HepG2 (cell line): ENCODE data around the gene FANCG. TPM values are rescaled to one million over a fixed set of nuclear protein-coding genes. Genes with fewer than 3 reads are reported as not detected.

Experiments
- BORCS8-MEF2B ChIP-seq: sonication (generic); formaldehyde crosslinking; IDR thresholded peaks from 2 replicates; pipeline ENCODE4 v1.8.0; 2022; ENCODE audit warnings: mild to moderate bottlenecking, missing genetic modification reagents
- HDAC6 ChIP-seq: fragments of 200-600 bp; sonication (generic); IDR thresholded peaks from 2 replicates; pipeline ENCODE4 v1.7.0; 2017; ENCODE audit warnings: mild to moderate bottlenecking, antibody characterized with exemption, low read length, low read depth
- KLF12 ChIP-seq: sonication (generic); formaldehyde crosslinking; IDR thresholded peaks from 2 replicates; pipeline ENCODE4 v1.4.0; 2020; ENCODE audit warnings: missing genetic modification reagents, borderline replicate concordance
- MEF2D ChIP-seq: sonication (generic); formaldehyde crosslinking; IDR thresholded peaks from 2 replicates; pipeline ENCODE4 v1.5.1; 2020; ENCODE audit warnings: mild to moderate bottlenecking, missing genetic modification reagents
- SYNCRIP ChIP-seq: fragments of 200-400 bp; formaldehyde crosslinking; IDR thresholded peaks from 2 replicates; pipeline ENCODE4 v1.6.1; 2018; ENCODE audit warnings: mild to moderate bottlenecking, low read depth, low read length; ENCODE audit not compliant: insufficient read depth
- TBX2 ChIP-seq: sonication (generic); formaldehyde crosslinking; IDR thresholded peaks from 2 replicates; pipeline ENCODE4 v1.5.0; 2020; ENCODE audit warnings: missing genetic modification reagents, mild to moderate bottlenecking, borderline replicate concordance
- ZC3H13 ChIP-seq: sonication (generic); formaldehyde crosslinking; IDR thresholded peaks from 2 replicates; pipeline ENCODE4 v1.8.1; 2023; ENCODE audit warnings: mild to moderate bottlenecking, missing genetic modification reagents, moderate library complexity
- ZNF17 ChIP-seq: sonication (generic); formaldehyde crosslinking; IDR thresholded peaks from 2 replicates; pipeline ENCODE4 v1.5.0; 2020; ENCODE audit warnings: mild to moderate bottlenecking, missing genetic modification reagents
- ZNF564 ChIP-seq: sonication (generic); formaldehyde crosslinking; IDR thresholded peaks from 2 replicates; pipeline ENCODE4 v1.8.1; 2023; ENCODE audit warnings: mild to moderate bottlenecking, missing genetic modification reagents
- ZNF614 ChIP-seq: IDR thresholded peaks from 2 replicates; pipeline ENCODE4 v1.6.1; 2018; ENCODE audit warnings: missing biosample characterization, missing genetic modification reagents, inconsistent platforms, borderline replicate concordance
- polyA plus RNA-seq, 8 experiments: library from polyadenylated mRNA; depleted of rRNA in 3 of 8; stranded (reverse) in 7 of 8; unstranded in 1 of 8; fragments of >200 nt; fragmentation: Illumina TruSeq in 4 of 8; extraction: Trizol in 4 of 8; gene quantifications; 2 replicates each; pipeline versions ENCODE4 v1.2.1 to v1.2.3, GENCODE V29; 2011 to 2016; ENCODE audit warnings: low read depth in 4 of 8, missing spikeins in 1 of 8, mixed read lengths in 1 of 8; ENCODE audit not compliant: insufficient read depth in 1 of 8
- total RNA-seq, 5 experiments: library from RNA; depleted of rRNA; stranded (reverse); fragments of >200 nt; fragmentation: Illumina TruSeq; extraction: Trizol; gene quantifications; 2 replicates each; pipeline ENCODE4 v1.2.3, GENCODE V29; 2016; ENCODE audit warnings: low read depth in 1 of 5
- TF ChIP-seq, protein P1 (sequence below): sonication (generic); formaldehyde crosslinking; IDR thresholded peaks from one replicate; pipeline ENCODE4 v1.5.1; 2020; ENCODE audit warnings: mild to moderate bottlenecking, missing genetic modification reagents; ENCODE audit errors: not compliant biosample characterization
- TF ChIP-seq, protein P2 (sequence below): sonication (generic); formaldehyde crosslinking; conservative IDR thresholded peaks from 2 replicates; pipeline ENCODE4 v1.8.0; 2022; ENCODE audit warnings: missing genetic modification reagents
- TF ChIP-seq, protein P3 (sequence below): sonication (generic); formaldehyde crosslinking; IDR thresholded peaks from 2 replicates; pipeline ENCODE4 v1.8.1; 2023; ENCODE audit warnings: mild to moderate bottlenecking, missing genetic modification reagents, borderline replicate concordance
- TF ChIP-seq, protein P4 (sequence below): sonication (generic); formaldehyde crosslinking; IDR thresholded peaks from 2 replicates; pipeline ENCODE4 v1.5.0; 2020; ENCODE audit warnings: mild to moderate bottlenecking, missing genetic modification reagents

Gene FANCG
- total and polyA plus RNA-seq, 2 of the 13 experiments (the other 11 are each of a cell fraction or from before 2014, with no cell fraction given): 14.4 to 45.1 TPM

DNA sequence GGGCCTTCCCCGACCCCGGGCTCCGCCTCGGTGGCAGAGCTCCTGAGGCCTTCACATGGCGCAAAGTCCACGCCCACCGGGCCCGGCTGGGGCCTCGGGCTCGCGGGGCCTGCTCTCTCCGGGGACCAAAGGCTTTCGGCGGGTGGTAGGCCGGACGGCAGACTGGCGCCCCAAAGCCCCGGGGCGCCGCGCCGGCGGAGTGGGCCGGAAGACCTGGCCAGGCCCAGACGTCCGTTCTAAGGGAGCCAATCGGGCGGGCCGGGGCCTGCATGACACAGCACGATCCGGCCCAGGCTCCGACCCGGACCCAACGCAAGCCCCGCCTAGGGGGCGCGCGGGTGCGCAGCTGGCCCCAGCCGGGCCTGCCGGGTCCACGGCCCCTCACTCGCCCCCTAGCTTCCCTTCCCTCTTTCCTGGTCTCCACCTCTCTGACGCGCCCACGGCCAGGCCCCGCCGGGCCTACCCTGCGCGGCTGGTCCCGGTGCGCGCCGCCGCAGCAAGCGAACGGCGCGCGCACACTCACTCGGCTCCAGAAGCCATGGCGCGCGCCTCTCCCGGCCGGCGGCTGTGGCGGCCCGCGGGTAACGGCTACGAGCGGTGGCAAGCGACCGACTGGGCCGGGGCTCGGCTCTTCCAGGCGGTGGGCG is 7.8 kb downstream of the FANCG start (continued):
- TF ChIP-seq ZNF614 (CRISPR knock-in tag): no peak
- TF ChIP-seq, protein P1, sequence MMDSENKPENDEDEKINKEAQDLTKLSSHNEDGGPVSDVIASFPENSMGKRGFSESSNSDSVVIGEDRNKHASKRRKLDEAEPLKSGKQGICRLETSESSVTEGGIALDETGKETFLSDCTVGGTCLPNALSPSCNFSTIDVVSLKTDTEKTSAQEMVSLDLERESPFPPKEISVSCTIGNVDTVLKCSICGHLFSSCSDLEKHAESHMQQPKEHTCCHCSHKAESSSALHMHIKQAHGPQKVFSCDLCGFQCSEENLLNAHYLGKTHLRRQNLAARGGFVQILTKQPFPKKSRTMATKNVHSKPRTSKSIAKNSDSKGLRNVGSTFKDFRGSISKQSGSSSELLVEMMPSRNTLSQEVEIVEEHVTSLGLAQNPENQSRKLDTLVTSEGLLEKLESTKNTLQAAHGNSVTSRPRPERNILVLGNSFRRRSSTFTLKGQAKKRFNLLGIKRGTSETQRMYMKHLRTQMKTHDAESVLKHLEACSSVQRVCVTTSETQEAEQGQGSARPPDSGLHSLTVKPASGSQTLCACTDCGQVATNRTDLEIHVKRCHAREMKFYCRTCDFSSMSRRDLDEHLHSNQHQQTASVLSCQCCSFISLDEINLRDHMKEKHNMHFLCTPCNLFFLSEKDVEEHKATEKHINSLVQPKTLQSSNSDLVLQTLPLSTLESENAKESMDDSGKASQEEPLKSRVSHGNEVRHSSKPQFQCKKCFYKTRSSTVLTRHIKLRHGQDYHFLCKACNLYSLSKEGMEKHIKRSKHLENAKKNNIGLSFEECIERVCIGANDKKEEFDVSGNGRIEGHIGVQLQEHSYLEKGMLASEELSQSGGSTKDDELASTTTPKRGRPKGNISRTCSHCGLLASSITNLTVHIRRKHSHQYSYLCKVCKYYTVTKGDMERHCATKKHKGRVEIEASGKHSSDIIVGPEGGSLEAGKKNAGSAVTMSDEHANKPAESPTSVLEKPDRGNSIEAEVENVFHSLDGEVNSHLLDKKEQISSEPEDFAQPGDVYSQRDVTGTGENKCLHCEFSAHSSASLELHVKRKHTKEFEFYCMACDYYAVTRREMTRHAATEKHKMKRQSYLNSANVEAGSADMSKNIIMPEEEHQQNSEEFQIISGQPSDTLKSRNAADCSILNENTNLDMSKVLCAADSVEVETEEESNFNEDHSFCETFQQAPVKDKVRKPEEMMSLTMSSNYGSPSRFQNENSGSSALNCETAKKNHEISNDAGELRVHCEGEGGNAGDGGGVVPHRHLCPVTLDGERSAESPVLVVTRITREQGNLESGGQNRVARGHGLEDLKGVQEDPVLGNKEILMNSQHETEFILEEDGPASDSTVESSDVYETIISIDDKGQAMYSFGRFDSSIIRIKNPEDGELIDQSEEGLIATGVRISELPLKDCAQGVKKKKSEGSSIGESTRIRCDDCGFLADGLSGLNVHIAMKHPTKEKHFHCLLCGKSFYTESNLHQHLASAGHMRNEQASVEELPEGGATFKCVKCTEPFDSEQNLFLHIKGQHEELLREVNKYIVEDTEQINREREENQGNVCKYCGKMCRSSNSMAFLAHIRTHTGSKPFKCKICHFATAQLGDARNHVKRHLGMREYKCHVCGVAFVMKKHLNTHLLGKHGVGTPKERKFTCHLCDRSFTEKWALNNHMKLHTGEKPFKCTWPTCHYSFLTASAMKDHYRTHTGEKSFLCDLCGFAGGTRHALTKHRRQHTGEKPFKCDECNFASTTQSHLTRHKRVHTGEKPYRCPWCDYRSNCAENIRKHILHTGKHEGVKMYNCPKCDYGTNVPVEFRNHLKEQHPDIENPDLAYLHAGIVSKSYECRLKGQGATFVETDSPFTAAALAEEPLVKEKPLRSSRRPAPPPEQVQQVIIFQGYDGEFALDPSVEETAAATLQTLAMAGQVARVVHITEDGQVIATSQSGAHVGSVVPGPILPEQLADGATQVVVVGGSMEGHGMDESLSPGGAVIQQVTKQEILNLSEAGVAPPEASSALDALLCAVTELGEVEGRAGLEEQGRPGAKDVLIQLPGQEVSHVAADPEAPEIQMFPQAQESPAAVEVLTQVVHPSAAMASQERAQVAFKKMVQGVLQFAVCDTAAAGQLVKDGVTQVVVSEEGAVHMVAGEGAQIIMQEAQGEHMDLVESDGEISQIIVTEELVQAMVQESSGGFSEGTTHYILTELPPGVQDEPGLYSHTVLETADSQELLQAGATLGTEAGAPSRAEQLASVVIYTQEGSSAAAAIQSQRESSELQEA (CRISPR knock-in tag): no peak
- no peak; the same call in 1 of the 2 replicates for TF ChIP-seq ZNF564 (CRISPR knock-in tag)
- TF ChIP-seq, protein P2, sequence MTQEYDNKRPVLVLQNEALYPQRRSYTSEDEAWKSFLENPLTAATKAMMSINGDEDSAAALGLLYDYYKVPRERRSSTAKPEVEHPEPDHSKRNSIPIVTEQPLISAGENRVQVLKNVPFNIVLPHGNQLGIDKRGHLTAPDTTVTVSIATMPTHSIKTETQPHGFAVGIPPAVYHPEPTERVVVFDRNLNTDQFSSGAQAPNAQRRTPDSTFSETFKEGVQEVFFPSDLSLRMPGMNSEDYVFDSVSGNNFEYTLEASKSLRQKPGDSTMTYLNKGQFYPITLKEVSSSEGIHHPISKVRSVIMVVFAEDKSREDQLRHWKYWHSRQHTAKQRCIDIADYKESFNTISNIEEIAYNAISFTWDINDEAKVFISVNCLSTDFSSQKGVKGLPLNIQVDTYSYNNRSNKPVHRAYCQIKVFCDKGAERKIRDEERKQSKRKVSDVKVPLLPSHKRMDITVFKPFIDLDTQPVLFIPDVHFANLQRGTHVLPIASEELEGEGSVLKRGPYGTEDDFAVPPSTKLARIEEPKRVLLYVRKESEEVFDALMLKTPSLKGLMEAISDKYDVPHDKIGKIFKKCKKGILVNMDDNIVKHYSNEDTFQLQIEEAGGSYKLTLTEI: no peak
- TF ChIP-seq ZNF17: no peak
- TF ChIP-seq BORCS8-MEF2B: no peak; the same call in 1 of the 2 replicates
- TF ChIP-seq ZC3H13: peak; percentile 83
- no peak for TF ChIP-seq MEF2D (CRISPR knock-in tag)
- TF ChIP-seq TBX2 (CRISPR knock-in tag): peak; percentile 31; the same call in 1 of the 2 replicates
- TF ChIP-seq, protein P3, sequence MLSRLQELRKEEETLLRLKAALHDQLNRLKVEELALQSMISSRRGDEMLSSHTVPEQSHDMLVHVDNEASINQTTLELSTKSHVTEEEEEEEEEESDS (CRISPR knock-in tag): 0 out of 2 replicates have a peak, but pooled peaks have one; percentile 61
- TF ChIP-seq KLF12 (CRISPR knock-in tag): no peak
- no peak for TF ChIP-seq HDAC6
- TF ChIP-seq, protein P4, sequence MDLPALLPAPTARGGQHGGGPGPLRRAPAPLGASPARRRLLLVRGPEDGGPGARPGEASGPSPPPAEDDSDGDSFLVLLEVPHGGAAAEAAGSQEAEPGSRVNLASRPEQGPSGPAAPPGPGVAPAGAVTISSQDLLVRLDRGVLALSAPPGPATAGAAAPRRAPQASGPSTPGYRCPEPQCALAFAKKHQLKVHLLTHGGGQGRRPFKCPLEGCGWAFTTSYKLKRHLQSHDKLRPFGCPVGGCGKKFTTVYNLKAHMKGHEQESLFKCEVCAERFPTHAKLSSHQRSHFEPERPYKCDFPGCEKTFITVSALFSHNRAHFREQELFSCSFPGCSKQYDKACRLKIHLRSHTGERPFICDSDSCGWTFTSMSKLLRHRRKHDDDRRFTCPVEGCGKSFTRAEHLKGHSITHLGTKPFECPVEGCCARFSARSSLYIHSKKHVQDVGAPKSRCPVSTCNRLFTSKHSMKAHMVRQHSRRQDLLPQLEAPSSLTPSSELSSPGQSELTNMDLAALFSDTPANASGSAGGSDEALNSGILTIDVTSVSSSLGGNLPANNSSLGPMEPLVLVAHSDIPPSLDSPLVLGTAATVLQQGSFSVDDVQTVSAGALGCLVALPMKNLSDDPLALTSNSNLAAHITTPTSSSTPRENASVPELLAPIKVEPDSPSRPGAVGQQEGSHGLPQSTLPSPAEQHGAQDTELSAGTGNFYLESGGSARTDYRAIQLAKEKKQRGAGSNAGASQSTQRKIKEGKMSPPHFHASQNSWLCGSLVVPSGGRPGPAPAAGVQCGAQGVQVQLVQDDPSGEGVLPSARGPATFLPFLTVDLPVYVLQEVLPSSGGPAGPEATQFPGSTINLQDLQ (CRISPR knock-in tag): peak; percentile 66; the same call in 1 of the 2 replicates
- no peak for TF ChIP-seq SYNCRIP
